ENCODE data around the gene DAB1. TPM values are rescaled to one million over a fixed set of nuclear protein-coding genes. Genes with fewer than 3 reads are reported as not detected.

Gene DAB1
- total RNA-seq, 1 donor from 2014 or later = 1.6 TPM

DNA sequence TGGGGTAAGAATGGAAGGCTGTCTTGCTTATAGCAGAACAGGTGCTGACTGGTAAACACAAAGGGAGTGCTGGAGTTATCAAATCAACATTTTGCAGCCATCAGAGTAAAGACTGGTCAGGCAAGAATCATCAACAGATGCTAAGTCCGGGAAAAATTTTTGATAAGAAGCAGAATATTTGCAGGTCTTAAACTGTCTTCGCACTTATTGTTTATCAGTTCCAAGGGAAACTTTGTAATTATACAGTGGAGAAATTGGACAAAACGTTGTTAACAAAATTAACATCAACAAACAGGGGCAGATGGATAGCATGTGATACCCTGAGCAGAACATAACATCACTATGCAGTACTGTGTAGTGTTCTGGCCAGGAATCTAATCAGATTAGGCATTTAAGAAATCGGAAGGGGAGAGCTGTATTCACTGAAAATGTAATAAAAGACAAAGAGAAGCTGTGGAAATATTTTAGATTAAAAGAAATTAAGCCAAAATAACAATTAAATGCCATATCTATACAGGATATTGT lies 127.1 kb downstream of the DAB1 start:
- FAIRE-seq (no peak), DNase-seq (ENCODE audit: low read depth) (no peak)
- H3K27ac ChIP-seq (ENCODE audit: low read depth, low read length) = no peak overlapping the region
- H3K4me3 ChIP-seq (ENCODE audit: insufficient read depth, low read depth, low read length) = no peak overlapping the region
- Mint-ChIP-seq H3K4me1 (ENCODE audit: low read depth, unreplicated experiment) (no peaks in the 10 kb centered on the region), H3K9me3 (ENCODE audit: unreplicated experiment) (no peaks in the 10 kb centered on the region), H3K27me3 (ENCODE audit: low read depth, unreplicated experiment) (no peaks in the 10 kb centered on the region), H3K4me3 (ENCODE audit: unreplicated experiment) (no peak overlapping the region), H3K27ac (ENCODE audit: unreplicated experiment) (no peak overlapping the region), H3K36me3 (ENCODE audit: low read depth, unreplicated experiment) (no peaks in the 10 kb centered on the region)
- no peaks in the 10 kb centered on the region for H3K79me2 ChIP-seq (ENCODE audit: insufficient read depth, low read length)
- no peak overlapping the region for H3K9ac ChIP-seq (ENCODE audit: low read length)
- H3K9me3 ChIP-seq (ENCODE audit: insufficient read depth, low read depth, low read length) = no peaks in the 10 kb centered on the region
- no peak overlapping the region for H2AFZ ChIP-seq (ENCODE audit: low read depth, low read length)
- no peaks in the 10 kb centered on the region for H3K27me3 ChIP-seq (ENCODE audit: insufficient read depth, low read length)
- no peak for TF ChIP-seq CTCF (IDR thresholded peaks at IDR 0.05; ENCODE audit: insufficient read depth, low read depth, low read length)
- no peak for TF ChIP-seq EZH2 (IDR thresholded peaks at IDR 0.05; ENCODE audit: insufficient read depth, low read length)
- H3K4me2 ChIP-seq (ENCODE audit: low read length) = no peak overlapping the region
- no peaks in the 10 kb centered on the region for H4K20me1 ChIP-seq (ENCODE audit: insufficient read depth, low read length)
- H3K4me1 ChIP-seq (ENCODE audit: insufficient read depth, low read length) = no peaks in the 10 kb centered on the region
- no peaks in the 10 kb centered on the region for H3K36me3 ChIP-seq (ENCODE audit: insufficient read depth, low read length)

DNA sequence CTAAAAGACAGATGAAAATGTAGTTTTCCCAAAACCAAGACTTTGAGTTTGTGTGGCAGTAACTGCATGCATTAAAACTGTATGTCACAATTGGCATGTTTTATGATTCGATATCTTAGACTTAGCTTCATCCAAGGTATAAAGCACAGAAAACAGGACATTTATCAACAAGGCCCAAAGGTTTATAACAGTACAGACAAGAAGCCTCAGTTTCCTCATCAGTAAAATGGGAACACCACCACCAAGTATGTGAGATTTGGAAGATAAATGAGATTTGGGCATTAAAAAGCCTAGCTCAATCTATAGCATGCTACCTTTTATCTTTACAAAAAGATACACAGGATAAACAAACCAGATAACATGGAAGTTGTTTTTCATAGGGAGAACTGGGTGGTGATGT lies 128.5 kb downstream of the DAB1 start:
- TF ChIP-seq EZH2 (IDR thresholded peaks at IDR 0.05; ENCODE audit: insufficient read depth, low read length) = no peak
- TF ChIP-seq CTCF (IDR thresholded peaks at IDR 0.05; ENCODE audit: insufficient read depth, low read depth, low read length) = no peak
- H3K9me3 Mint-ChIP-seq (ENCODE audit: unreplicated experiment) = no peaks in the 10 kb centered on the region
- Histone ChIP-seq H3K27ac (ENCODE audit: low read depth, low read length) (no peak overlapping the region), H3K36me3 (ENCODE audit: insufficient read depth, low read length) (no peaks in the 10 kb centered on the region), H2AFZ (ENCODE audit: low read depth, low read length) (no peak overlapping the region), H3K27me3 (ENCODE audit: insufficient read depth, low read length) (no peaks in the 10 kb centered on the region), H3K79me2 (ENCODE audit: insufficient read depth, low read length) (no peaks in the 10 kb centered on the region), H3K9me3 (ENCODE audit: insufficient read depth, low read depth, low read length) (no peaks in the 10 kb centered on the region), H4K20me1 (ENCODE audit: insufficient read depth, low read length) (no peaks in the 10 kb centered on the region), H3K9ac (ENCODE audit: low read length) (no peak overlapping the region), H3K4me2 (ENCODE audit: low read length) (no peak overlapping the region), H3K4me1 (ENCODE audit: insufficient read depth, low read length) (no peaks in the 10 kb centered on the region), H3K4me3 (ENCODE audit: insufficient read depth, low read depth, low read length) (no peak overlapping the region)
- no peak overlapping the region for H3K4me3 Mint-ChIP-seq (ENCODE audit: unreplicated experiment)
- no peaks in the 10 kb centered on the region for H3K4me1 Mint-ChIP-seq (ENCODE audit: low read depth, unreplicated experiment)
- DNase-seq (ENCODE audit: low read depth) = no peak
- no peaks in the 10 kb centered on the region for H3K36me3 Mint-ChIP-seq (ENCODE audit: low read depth, unreplicated experiment)
- no peak overlapping the region for H3K27ac Mint-ChIP-seq (ENCODE audit: unreplicated experiment)
- H3K27me3 Mint-ChIP-seq (ENCODE audit: low read depth, unreplicated experiment) = no peaks in the 10 kb centered on the region
- no peak for FAIRE-seq

DNA sequence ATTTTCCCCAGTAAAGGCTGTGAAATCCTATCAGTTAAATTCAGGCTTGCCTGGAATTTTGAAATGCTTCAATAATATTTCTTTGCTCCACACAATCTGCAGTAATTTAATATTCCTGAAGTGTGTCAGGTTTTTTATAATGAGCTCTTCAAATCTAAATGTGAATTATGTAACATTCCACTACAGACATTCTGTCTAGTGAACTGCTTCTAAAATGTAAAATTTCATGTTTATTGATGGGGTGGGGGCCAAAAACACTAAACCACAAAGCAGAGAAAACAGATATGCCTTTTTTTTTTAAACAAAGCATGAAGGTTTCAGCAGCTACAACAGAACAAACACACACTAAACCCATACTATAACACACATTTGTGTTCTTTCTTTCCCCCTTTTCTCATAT lies 129.7 kb downstream of the DAB1 start:
- Histone ChIP-seq H3K79me2 (ENCODE audit: insufficient read depth, low read length) (no peaks in the 10 kb centered on the region), H3K9me3 (ENCODE audit: insufficient read depth, low read depth, low read length) (no peaks in the 10 kb centered on the region), H3K36me3 (ENCODE audit: insufficient read depth, low read length) (no peaks in the 10 kb centered on the region), H3K27me3 (ENCODE audit: insufficient read depth, low read length) (no peaks in the 10 kb centered on the region), H3K9ac (ENCODE audit: low read length) (no peak overlapping the region), H3K4me3 (ENCODE audit: insufficient read depth, low read depth, low read length) (no peak overlapping the region), H3K4me1 (ENCODE audit: insufficient read depth, low read length) (no peaks in the 10 kb centered on the region), H3K27ac (ENCODE audit: low read depth, low read length) (no peak overlapping the region), H4K20me1 (ENCODE audit: insufficient read depth, low read length) (no peaks in the 10 kb centered on the region), H3K4me2 (ENCODE audit: low read length) (no peak overlapping the region), H2AFZ (ENCODE audit: low read depth, low read length) (no peak overlapping the region)
- Mint-ChIP-seq H3K36me3 (ENCODE audit: low read depth, unreplicated experiment) (no peaks in the 10 kb centered on the region), H3K4me3 (ENCODE audit: unreplicated experiment) (no peak overlapping the region), H3K9me3 (ENCODE audit: unreplicated experiment) (no peaks in the 10 kb centered on the region), H3K27me3 (ENCODE audit: low read depth, unreplicated experiment) (no peaks in the 10 kb centered on the region), H3K4me1 (ENCODE audit: low read depth, unreplicated experiment) (no peaks in the 10 kb centered on the region), H3K27ac (ENCODE audit: unreplicated experiment) (no peak overlapping the region)
- TF ChIP-seq EZH2 (IDR thresholded peaks at IDR 0.05; ENCODE audit: insufficient read depth, low read length) (no peak), CTCF (IDR thresholded peaks at IDR 0.05; ENCODE audit: insufficient read depth, low read depth, low read length) (no peak)
- FAIRE-seq (no peak), DNase-seq (ENCODE audit: low read depth) (no peak)

Measured in astrocyte (in vitro differentiated cells and primary cell).